Right renal pelvis (tissue), 4 donors: ENCODE measurements around the gene PRPF40A. TPM values are rescaled to one million over a fixed set of nuclear protein-coding genes. Genes with fewer than 3 reads are reported as not detected.

Experiments used
- DNase-seq, 4 donors: peaks; one replicate each; pipeline ENCODE4 v3.0.0-alpha.2; 2013; ENCODE audit warnings: low read depth in 4 of 4, low spot score in 3 of 4, missing footprints in 1 of 4
- polyA plus RNA-seq, 4 donors: library from polyadenylated mRNA; unstranded; fragments of 120-200 nt; gene quantifications; one replicate each; pipeline ENCODE4 v1.2.1, GENCODE V29; 2013; ENCODE audit not compliant: insufficient read length in 4 of 4

PRPF40A gene
- polyA plus RNA-seq, 4 donors, result 121 to 140 (median 125) TPM

- peak; percentile 82 to 93 (median 86) for DNase-seq
These were observed 1.0 kb upstream of the PRPF40A start, which contains the start of gene ARL6IP6 for GRCh38 chr2:152718076-152718908. Gene ARL6IP6, plus strand, starts transcription at chr2:152718620. Its CDS starts 5 bp downstream, at chr2:152718625.

- peak in 3 of 4 donors; percentile 5 to 37 (median 6) for DNase-seq
These were observed 445 bp downstream of the PRPF40A start for GRCh38 chr2:152716805-152717227.

GRCh38 chr2:152715854-152716428, 1.3 kb downstream of the PRPF40A start:
- DNase-seq, result no peak

GRCh38 chr2:152715112-152715511, 2.1 kb downstream of the PRPF40A start:
- DNase-seq, result no peak

- DNase-seq, result no peak
These were observed 6.5 kb downstream of the PRPF40A start for GRCh38 chr2:152710713-152711112.

GRCh38 chr2:152708742-152709141, 8.5 kb downstream of the PRPF40A start:
- no peak for DNase-seq

- DNase-seq, result no peak
These were observed 10.7 kb downstream of the PRPF40A start for GRCh38 chr2:152706477-152707021.

- no peak for DNase-seq
These were observed 16.1 kb downstream of the PRPF40A start for GRCh38 chr2:152701198-152701597.

GRCh38 chr2:152696476-152696875, 20.8 kb downstream of the PRPF40A start:
- no peak for DNase-seq

- no peak for DNase-seq
These were observed 21.5 kb downstream of the PRPF40A start for GRCh38 chr2:152695763-152696162.

GRCh38 chr2:152694161-152694661, 23.1 kb downstream of the PRPF40A start:
- no peak for DNase-seq

GRCh38 chr2:152693033-152693432, 24.2 kb downstream of the PRPF40A start:
- DNase-seq, result no peak

GRCh38 chr2:152686321-152686720, 30.9 kb downstream of the PRPF40A start:
- DNase-seq, result no peak

GRCh38 chr2:152683400-152683799, 33.9 kb downstream of the PRPF40A start:
- DNase-seq, result no peak

- no peak for DNase-seq
These were observed 34.6 kb downstream of the PRPF40A start for GRCh38 chr2:152682663-152683062.

GRCh38 chr2:152678808-152679207, 38.5 kb downstream of the PRPF40A start:
- DNase-seq, result no peak

- no peak for DNase-seq
These were observed 40.8 kb downstream of the PRPF40A start for GRCh38 chr2:152676461-152676860.

GRCh38 chr2:152674334-152674733, 42.9 kb downstream of the PRPF40A start:
- DNase-seq, result no peak

GRCh38 chr2:152664725-152665124, 52.5 kb downstream of the PRPF40A start:
- DNase-seq, result no peak

- DNase-seq, result no peak
These were observed 56.2 kb downstream of the PRPF40A start for GRCh38 chr2:152661076-152661475.

- DNase-seq, result no peak
These were observed 59.0 kb downstream of the PRPF40A start for GRCh38 chr2:152658221-152658620.
